Stimulated activated CD8-positive, alpha-beta memory T cell treated with anti-CD3 and anti-CD28 coated beads, Interleukin-15, amount 100 ng/mL, for 1 hour (primary cell): ENCODE results near the gene FOXP1.

ENCODE experiments used
- DNase-seq: peaks from one replicate; pipeline ENCODE4 v3.0.0-alpha.2; 2020; ENCODE audit warnings: low read depth

The FOXP1 gene

GRCh38 chr3:71305231-71306206 lies 278.0 kb downstream of the FOXP1 start:
- no peak for DNase-seq

DNA sequence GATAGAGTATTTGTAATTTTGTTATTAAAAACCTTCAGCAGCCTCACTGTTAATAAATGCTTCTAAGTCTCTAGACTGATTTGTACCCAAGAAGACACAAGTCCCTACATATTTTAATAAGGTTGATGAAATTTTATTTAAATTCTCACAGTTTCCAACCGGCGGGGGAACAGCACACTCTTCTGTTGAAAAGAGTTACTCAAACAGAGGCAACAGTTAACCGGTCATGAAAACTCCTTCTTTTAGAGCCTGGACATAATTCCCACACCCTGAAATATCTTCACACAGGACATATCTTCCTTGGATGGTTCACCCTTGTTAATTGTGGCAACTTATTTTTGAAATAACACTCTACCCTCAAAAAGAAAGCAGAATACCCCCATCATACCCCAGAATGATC lies 278.8 kb downstream of the FOXP1 start:
- DNase-seq: no peak

DNA sequence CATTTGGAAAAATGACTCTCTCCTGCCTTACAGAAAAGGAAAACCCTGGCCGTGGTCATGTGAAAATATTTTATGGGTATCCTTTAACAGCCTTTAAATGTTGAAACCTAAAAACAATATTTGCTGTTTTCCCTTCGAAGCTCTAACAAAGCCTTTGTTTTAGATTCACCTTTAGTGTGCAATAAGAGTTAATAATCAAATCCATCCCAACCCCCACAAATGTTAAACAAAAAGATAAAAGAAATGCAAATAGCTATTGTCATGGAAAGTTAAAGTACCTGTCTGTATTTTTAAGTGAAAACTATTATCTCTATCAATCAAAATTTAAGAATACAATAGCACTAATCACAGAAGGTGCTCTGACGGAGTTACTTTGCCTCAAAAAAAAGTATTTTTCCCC lies 279.3 kb downstream of the FOXP1 start:
- no peak for DNase-seq

DNA sequence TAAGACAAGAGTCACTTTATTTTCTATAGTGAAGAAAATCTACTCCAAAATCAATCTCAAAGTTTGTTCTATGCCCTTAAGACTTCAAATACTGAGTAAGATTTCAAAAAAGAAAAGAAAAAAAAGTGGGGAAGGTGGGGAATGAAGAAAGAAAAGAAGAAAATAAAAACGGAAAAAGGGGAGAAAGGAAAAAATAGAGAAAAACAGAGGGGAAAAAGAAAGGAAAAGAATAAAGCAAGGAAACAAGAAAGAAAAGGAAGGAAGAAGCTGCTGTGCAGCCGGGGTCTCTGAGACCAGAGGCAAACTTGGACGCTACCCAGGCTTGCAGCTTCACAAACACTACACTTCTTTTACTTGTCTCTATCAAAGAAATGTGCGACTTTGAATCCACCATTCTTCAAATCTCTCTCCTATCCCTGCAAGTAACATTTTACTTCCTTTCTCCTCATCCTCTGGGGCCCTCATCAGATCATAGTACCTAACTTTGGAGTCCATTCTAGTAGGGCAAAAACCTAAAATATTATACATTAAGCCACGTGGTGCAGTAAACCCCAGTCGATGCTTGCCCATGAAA lies 279.8 kb downstream of the FOXP1 start:
- DNase-seq: no peak

DNA sequence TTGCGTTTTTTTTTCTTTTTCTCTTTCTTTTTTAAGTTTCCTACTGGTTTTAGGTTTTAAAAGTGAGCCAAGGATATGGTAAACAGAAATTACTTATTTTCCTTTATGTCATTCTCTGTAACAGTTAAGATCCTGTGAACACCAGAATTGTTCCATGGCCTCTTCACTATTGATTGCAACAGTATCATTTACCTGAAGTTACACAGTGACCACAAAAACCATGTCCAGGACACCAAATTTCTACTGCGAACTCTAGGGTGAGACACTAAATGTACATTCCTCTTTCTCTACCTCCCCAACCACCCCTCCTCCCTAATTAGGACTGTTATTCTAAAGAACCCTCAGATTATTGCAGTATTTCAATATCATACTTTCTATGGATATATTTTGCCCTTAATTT lies 280.9 kb downstream of the FOXP1 start:
- no peak for DNase-seq

GRCh38 chr3:71300951-71301393 lies 282.6 kb downstream of the FOXP1 start:
- no peak for DNase-seq

DNA sequence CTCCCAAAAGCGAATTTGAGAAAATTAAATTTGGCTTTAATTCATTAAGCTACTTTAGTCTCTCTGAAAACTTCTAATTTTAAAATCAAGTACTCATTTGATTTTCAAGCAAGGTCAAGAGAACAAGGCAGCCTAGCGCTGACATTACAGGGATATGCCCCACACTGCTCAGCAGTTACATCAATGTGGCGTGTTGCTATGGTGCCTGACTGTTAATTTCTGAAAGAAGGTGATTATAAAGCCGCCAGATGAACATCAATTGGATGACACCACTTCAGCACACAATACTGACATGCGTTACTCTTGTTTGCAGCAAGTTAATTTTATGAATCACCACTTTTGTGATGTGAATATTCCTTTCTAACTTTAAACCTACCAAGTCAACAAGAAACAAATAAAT lies 284.4 kb downstream of the FOXP1 start:
- DNase-seq: no peak

DNA sequence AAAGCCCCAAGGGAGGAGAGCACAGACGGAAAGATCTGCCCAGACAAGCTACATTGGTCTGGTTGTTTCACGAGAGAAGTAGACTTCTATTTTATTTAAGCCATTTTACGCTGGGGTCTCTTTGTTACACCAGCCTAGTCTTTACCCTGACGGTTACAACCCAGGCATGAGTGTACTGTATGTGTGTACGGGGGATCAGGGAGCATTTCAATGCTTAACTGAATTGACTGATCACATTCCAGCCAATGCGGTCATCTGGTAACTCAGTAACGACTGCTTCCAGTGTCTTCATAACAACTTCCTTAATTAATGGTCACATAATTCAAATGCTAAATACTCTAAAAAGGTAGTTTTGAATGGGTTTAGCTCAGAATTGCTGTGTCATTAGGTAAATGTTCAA lies 288.6 kb downstream of the FOXP1 start:
- DNase-seq: no peak

DNA sequence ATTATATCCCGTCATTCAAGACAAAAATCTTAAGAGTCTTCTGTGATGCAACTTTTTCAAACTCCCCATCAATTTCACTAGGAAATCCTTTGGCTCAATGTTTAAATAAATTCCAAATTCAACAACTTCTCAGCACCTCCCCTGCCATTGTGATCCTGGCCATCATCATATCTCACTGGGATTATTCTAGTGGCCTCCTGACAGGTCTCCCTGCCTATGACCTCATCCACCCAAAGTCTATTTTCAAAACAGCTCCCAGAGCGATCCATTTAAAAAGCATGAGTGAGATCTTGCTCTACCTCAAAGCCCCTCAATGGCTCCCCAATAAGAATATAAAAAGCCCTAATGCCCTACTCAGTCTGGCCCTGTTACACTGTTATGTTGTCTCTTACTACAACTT lies 293.2 kb downstream of the FOXP1 start:
- DNase-seq: no peak

DNA sequence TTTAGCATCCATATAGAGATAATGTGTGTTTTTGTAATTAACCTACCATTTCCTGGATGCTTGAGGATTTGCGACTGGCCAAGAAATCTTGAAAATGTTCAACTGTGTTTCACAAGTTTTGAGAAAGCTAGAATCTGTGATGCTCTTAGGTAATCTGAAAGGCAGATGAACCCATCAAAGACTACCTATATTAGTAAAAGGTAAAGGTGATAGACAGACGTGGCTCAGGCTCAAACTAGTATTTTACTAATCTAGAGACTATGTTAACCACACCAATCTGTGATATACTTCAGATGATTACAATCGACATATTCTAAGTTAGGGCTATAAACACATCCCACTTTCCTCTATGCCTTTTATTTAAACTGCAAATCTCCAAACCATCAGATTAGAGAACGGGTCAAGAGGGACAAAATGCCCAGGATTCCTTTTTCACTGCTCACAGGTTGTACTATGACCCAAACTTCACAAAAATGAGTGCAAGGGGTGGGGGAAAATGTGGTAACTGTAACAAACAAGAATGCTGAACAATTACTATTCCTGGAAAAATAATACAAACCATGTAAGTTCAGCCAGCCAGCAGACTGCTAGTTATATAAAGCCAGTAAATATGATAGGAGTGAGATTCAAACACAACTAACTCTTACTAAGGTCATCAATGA lies 295.1 kb downstream of the FOXP1 start:
- DNase-seq: no peak

GRCh38 chr3:71285086-71285485 lies 298.4 kb downstream of the FOXP1 start:
- DNase-seq: no peak

DNA sequence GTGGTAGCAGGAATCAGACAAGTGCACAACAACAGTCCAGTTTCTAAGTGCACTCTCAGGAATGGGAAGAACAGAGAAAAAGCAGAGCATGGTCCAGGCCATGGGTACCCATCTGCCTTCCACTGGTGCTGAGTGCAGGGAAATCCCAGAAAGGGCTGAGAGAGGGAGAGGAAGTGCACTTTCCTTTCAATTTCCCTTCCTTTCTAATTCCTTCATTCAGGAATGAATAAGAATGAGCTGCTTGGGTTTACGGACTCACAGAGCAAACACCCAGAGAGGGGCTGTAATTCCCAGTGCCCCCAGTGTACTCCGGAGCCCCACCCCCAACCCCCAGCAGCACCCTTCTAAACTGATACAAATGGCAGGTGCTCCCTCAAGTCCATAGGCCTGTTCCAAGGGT lies 300.6 kb downstream of the FOXP1 start:
- no peak for DNase-seq

- DNase-seq: no peak
Observed at GRCh38 chr3:71281280-71281679, 302.2 kb downstream of the FOXP1 start.

GRCh38 chr3:71277341-71277740 lies 306.2 kb downstream of the FOXP1 start:
- DNase-seq: no peak

- no peak for DNase-seq
Observed at GRCh38 chr3:71276531-71276930, 307.0 kb downstream of the FOXP1 start.

DNA sequence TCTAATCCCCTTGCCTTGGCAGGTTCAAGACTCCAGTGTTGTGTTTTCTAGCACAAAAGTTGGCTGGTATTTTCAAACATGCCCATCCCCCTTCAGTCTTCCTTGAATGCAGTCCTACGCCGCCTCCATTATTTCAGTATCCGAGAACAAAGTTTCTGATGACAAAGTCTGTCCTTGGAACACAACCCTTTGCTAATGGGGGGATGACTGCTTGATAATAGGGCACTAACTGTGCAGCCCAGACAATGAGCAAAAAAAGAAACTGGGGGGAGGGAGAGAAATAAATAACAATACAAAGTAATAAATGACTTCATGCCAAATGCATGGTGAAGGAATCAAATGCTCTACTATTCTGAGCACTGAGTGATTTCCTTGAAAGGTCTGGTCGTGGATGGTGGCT lies 310.1 kb downstream of the FOXP1 start:
- DNase-seq: no peak

- DNase-seq: no peak
Observed at GRCh38 chr3:71271596-71271995, 311.9 kb downstream of the FOXP1 start.

- DNase-seq: no peak
Observed at GRCh38 chr3:71269906-71270305, 313.6 kb downstream of the FOXP1 start.

DNA sequence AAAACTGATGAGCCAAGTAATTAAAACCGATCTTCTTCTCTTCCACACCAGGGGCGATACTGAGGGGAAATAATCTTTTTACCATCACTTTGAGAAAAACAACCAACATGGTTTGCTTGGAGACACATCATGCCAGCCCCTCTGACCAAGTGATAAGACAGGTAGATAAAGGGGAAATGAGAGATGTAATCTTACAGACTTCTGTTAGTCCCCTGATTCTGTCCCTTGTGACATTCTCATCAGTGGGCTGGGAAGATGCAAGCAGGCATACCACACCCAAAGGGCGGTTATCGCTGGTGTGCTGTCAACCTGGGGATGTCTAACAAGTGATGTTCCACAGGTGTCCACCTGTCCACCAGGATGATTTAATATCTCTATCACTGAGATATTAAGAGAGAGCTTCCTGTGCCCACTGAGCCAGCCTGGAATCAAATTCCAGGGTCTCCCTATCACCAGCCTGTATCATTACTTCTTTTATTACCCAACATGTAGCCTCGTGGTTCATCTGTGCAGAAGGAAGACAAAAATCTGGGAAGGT lies 315.0 kb downstream of the FOXP1 start:
- no peak for DNase-seq

DNA sequence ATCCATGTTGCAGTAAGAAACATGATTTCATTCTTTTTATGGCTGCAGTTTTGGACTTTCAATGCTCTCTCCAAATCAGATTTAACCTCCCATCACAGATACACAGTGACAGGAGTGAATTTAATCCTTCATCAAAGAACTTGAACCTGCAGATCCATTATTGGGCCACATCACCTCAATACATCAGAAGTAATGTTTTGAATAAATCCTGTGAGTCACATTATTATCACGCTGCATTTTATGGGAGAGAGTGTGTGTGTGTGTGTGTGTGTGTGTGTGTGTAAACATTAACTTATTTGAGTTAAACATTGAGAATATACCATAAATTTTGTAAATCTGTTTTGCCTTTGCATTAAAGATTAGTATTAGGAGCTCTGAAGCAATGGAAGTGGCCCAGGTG lies 316.7 kb downstream of the FOXP1 start:
- DNase-seq: no peak

DNA sequence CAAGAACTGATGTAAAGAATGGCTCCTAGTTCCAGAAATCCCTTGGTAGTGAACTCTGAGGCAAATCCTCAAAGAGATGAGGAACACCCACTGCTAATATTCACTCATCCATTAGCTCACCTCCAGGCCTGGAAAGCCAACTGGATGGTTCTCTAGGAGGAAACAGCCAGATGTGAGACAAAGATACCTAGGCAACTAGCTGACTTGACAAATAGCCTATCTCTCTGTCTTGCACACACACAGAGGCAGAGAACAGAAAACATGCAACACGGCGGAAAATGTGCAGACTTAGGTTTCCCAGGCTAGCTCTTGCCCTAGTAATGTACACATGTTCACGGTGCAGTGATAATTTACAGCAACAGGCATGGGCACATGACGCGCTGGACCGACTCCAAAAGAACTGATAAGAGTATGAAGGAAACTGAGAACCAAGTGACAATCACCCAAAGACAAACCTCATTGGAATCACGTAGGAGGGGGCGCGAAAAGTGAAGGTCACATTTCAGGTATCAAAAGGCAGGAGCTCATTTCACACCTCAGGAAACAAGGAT lies 318.1 kb downstream of the FOXP1 start:
- no peak for DNase-seq

GRCh38 chr3:71264840-71265239 lies 318.7 kb downstream of the FOXP1 start:
- no peak for DNase-seq
